ENCODE measurements around the gene ANO1.

GRCh38 chr11:70040869-70041501 is 37.1 kb upstream of the ANO1 start:
- TF ChIP-seq TAF1 (IDR thresholded peaks at IDR 0.05; ENCODE audit: low read depth, low read length) (no peak), POLR2A (IDR thresholded peaks at IDR 0.05; ENCODE audit: low read depth, low read length) (no peak), POLR2AphosphoS5 (IDR thresholded peaks at IDR 0.05; ENCODE audit: low read depth, low read length) (no peak), PAX5 (IDR thresholded peaks at IDR 0.05; ENCODE audit: insufficient read depth, low read length, severe bottlenecking) (no peak)

Measured in GM12891 (cell line).